ENCODE measurements around the gene CHST9.
"Not testable (repeated sequence)": the region's sequence is repeated elsewhere in the genome, so short reads cannot be mapped to it uniquely, and the experiment has no call there.

Gene CHST9

GRCh38 chr18:26965206-26965605 lies 219.9 kb downstream of the CHST9 start:
- Mint-ChIP-seq H3K9me3 (no peaks in the 10 kb centered on the region), H3K4me3 (no peak overlapping the region), H3K4me1 (no peaks in the 10 kb centered on the region), H3K27me3 (no peaks in the 10 kb centered on the region), H3K27ac (no peak overlapping the region)
- ATAC-seq, result no peak
- DNase-seq, result no peak

GRCh38 chr18:26963292-26963691 lies 221.8 kb downstream of the CHST9 start:
- Mint-ChIP-seq H3K27ac (no peak overlapping the region), H3K27me3 (no peaks in the 10 kb centered on the region)
- DNase-seq, result no peak

GRCh38 chr18:26961839-26962238 lies 223.3 kb downstream of the CHST9 start:
- Mint-ChIP-seq H3K4me3 (no peak overlapping the region), H3K4me1 (no peaks in the 10 kb centered on the region), H3K27me3 (no peaks in the 10 kb centered on the region), H3K27ac (no peak overlapping the region), H3K9me3 (no peaks in the 10 kb centered on the region)
- no peak for ATAC-seq
- DNase-seq, result no peak

More at GRCh38 chr18:26963292-26963691, 221.8 kb downstream of the CHST9 start:
- Mint-ChIP-seq H3K4me1 (no peaks in the 10 kb centered on the region), H3K4me3 (no peak overlapping the region), H3K9me3 (no peaks in the 10 kb centered on the region)
- no peak for ATAC-seq

- Mint-ChIP-seq H3K9me3 (no peaks in the 10 kb centered on the region), H3K27ac (no peak overlapping the region), H3K27me3 (no peaks in the 10 kb centered on the region), H3K4me1 (no peaks in the 10 kb centered on the region), H3K4me3 (no peak overlapping the region)
- ATAC-seq (no peak), DNase-seq (no peak)
Observed at GRCh38 chr18:26960911-26961310, 224.2 kb downstream of the CHST9 start.

GRCh38 chr18:26956863-26957262 lies 228.2 kb downstream of the CHST9 start:
- Mint-ChIP-seq H3K4me1 (no peaks in the 10 kb centered on the region), H3K27ac (no peak overlapping the region), H3K27me3 (no peaks in the 10 kb centered on the region), H3K9me3 (peaks cover 0 to 6% of the 10 kb centered on the region in 2 donors), H3K4me3 (no peak overlapping the region)
- no peak for ATAC-seq
- DNase-seq, result no peak

- H3K27me3 Mint-ChIP-seq, result no peaks in the 10 kb centered on the region
- H3K27ac Mint-ChIP-seq, result no peak overlapping the region
- H3K4me3 Mint-ChIP-seq, result no peak overlapping the region
- DNase-seq (no peak), ATAC-seq (no peak)
- no peaks in the 10 kb centered on the region for H3K4me1 Mint-ChIP-seq
- H3K9me3 Mint-ChIP-seq, result peaks cover 2 to 12% of the 10 kb centered on the region in 2 donors
Observed at GRCh38 chr18:26948703-26949102, 236.4 kb downstream of the CHST9 start.

GRCh38 chr18:26943906-26944305 lies 241.2 kb downstream of the CHST9 start:
- Mint-ChIP-seq H3K4me1 (no peaks in the 10 kb centered on the region), H3K4me3 (no peak overlapping the region), H3K27me3 (no peaks in the 10 kb centered on the region), H3K9me3 (peaks cover 13 to 15% of the 10 kb centered on the region in 2 donors), H3K27ac (no peak overlapping the region)
- ATAC-seq (no peak), DNase-seq (no peak)

- ATAC-seq (no peak), DNase-seq (no peak)
- no peak overlapping the region for H3K27ac Mint-ChIP-seq
- peaks cover 9 to 15% of the 10 kb centered on the region in 2 donors for H3K9me3 Mint-ChIP-seq
- H3K27me3 Mint-ChIP-seq, result no peaks in the 10 kb centered on the region
- H3K4me3 Mint-ChIP-seq, result no peak overlapping the region
- no peaks in the 10 kb centered on the region for H3K4me1 Mint-ChIP-seq
Observed at GRCh38 chr18:26941584-26941983, 243.5 kb downstream of the CHST9 start.

- Mint-ChIP-seq H3K27me3 (no peaks in the 10 kb centered on the region), H3K27ac (no peak overlapping the region), H3K4me3 (no peak overlapping the region), H3K4me1 (no peaks in the 10 kb centered on the region), H3K9me3 (peaks cover 9 to 15% of the 10 kb centered on the region in 2 donors)
- no peak for DNase-seq
- ATAC-seq, result no peak
Observed at GRCh38 chr18:26940744-26941398, 244.2 kb downstream of the CHST9 start.

GRCh38 chr18:26931659-26932058 lies 253.4 kb downstream of the CHST9 start:
- Mint-ChIP-seq H3K4me3 (no peak overlapping the region), H3K9me3 (peaks cover 6 to 8% of the 10 kb centered on the region in 2 donors), H3K27me3 (no peaks in the 10 kb centered on the region), H3K27ac (no peak overlapping the region), H3K4me1 (no peaks in the 10 kb centered on the region)
- ATAC-seq (no peak), DNase-seq (no peak)

GRCh38 chr18:26930630-26931029 lies 254.5 kb downstream of the CHST9 start:
- ATAC-seq (no peak), DNase-seq (no peak)
- H3K4me1 Mint-ChIP-seq, result no peaks in the 10 kb centered on the region
- no peak overlapping the region for H3K4me3 Mint-ChIP-seq
- H3K27me3 Mint-ChIP-seq, result no peaks in the 10 kb centered on the region
- H3K9me3 Mint-ChIP-seq, result peaks cover 6 to 8% of the 10 kb centered on the region in 2 donors
- H3K27ac Mint-ChIP-seq, result no peak overlapping the region

- DNase-seq, result no peak
- H3K4me3 Mint-ChIP-seq, result no peak overlapping the region
- H3K27ac Mint-ChIP-seq, result no peak overlapping the region
- H3K27me3 Mint-ChIP-seq, result no peaks in the 10 kb centered on the region
- H3K9me3 Mint-ChIP-seq, result peaks cover 5 to 8% of the 10 kb centered on the region in 2 donors
- no peaks in the 10 kb centered on the region for H3K4me1 Mint-ChIP-seq
- ATAC-seq, result no peak
Observed at GRCh38 chr18:26928670-26929313, 256.3 kb downstream of the CHST9 start.

GRCh38 chr18:26927822-26928221 lies 257.3 kb downstream of the CHST9 start:
- not testable (repeated sequence) for H3K27ac Mint-ChIP-seq, H3K4me3 Mint-ChIP-seq, H3K4me1 Mint-ChIP-seq, DNase-seq, H3K9me3 Mint-ChIP-seq, H3K27me3 Mint-ChIP-seq, ATAC-seq

GRCh38 chr18:26926066-26926675 lies 258.9 kb downstream of the CHST9 start:
- H3K27ac Mint-ChIP-seq, result no peak overlapping the region
- DNase-seq, result no peak
- H3K27me3 Mint-ChIP-seq, result no peaks in the 10 kb centered on the region
- no peak for ATAC-seq
- peaks cover 0 to 10% of the 10 kb centered on the region in 2 donors for H3K9me3 Mint-ChIP-seq
- no peaks in the 10 kb centered on the region for H3K4me1 Mint-ChIP-seq
- no peak overlapping the region for H3K4me3 Mint-ChIP-seq

- no peak overlapping the region for H3K27ac Mint-ChIP-seq
- H3K4me1 Mint-ChIP-seq, result no peaks in the 10 kb centered on the region
- H3K27me3 Mint-ChIP-seq, result no peaks in the 10 kb centered on the region
- ATAC-seq (no peak), DNase-seq (no peak)
- H3K9me3 Mint-ChIP-seq, result peaks cover 3 to 10% of the 10 kb centered on the region in 2 donors
- no peak overlapping the region for H3K4me3 Mint-ChIP-seq
Observed at GRCh38 chr18:26925313-26925712, 259.8 kb downstream of the CHST9 start.

- H3K27me3 Mint-ChIP-seq, result no peaks in the 10 kb centered on the region
- H3K4me1 Mint-ChIP-seq, result no peaks in the 10 kb centered on the region
- no peak overlapping the region for H3K4me3 Mint-ChIP-seq
- H3K27ac Mint-ChIP-seq, result no peak overlapping the region
- no peak for DNase-seq
- peaks cover 9 to 10% of the 10 kb centered on the region in 2 donors for H3K9me3 Mint-ChIP-seq
- ATAC-seq, result no peak
Observed at GRCh38 chr18:26922313-26922712, 262.8 kb downstream of the CHST9 start.
